OCI-LY3 (cell line): ENCODE data around the gene IMMP2L.

ENCODE experiments used
- H2AFZ ChIP-seq: fragments of 200-600, 300-600 bp; shearing (Covaris generic); 2 replicates; pipeline ENCODE4 v1.6.0; 2014; ENCODE audit warnings: antibody characterized with exemption, low read depth, low read length
- H3K27ac ChIP-seq: fragments of 200-600, 300-600 bp; sonication (generic); 2 replicates; pipeline ENCODE4 v1.5.1; 2014; ENCODE audit warnings: mild to moderate bottlenecking, low read length, moderate library complexity, mixed read lengths
- H3K27me3 ChIP-seq: fragments of 200-600, 300-600 bp; sonication (generic); 2 replicates; pipeline ENCODE4 v1.6.1; 2014; ENCODE audit warnings: low read depth, low read length, mixed read lengths
- H3K36me3 ChIP-seq: fragments of 200-600, 300-600 bp; sonication (generic); replicated peaks from 2 replicates; pipeline ENCODE3; 2014; ENCODE audit warnings: low read depth, low read length, mixed read lengths
- H3K4me1 ChIP-seq: fragments of 300-600, 200-600 bp; sonication (generic); 2 replicates; pipeline ENCODE4 v1.6.1; 2014; ENCODE audit warnings: low read length, mixed read lengths
- H3K4me2 ChIP-seq: fragments of 200-600, 300-600 bp; sonication (generic); 2 replicates; pipeline ENCODE4 v1.6.1; 2014; ENCODE audit warnings: low read length, mixed read lengths
- H3K4me3 ChIP-seq: fragments of 300-600, 200-600 bp; sonication (generic); 2 replicates; pipeline ENCODE4 v1.5.1; 2014; ENCODE audit warnings: antibody characterized with exemption, mild to moderate bottlenecking, low read length, moderate library complexity
- H3K79me2 ChIP-seq: fragments of 300-600, 200-600 bp; shearing (Covaris generic); 2 replicates; pipeline ENCODE4 v1.6.1; 2014; ENCODE audit warnings: mild to moderate bottlenecking, low read length, mixed read lengths
- H3K9ac ChIP-seq: fragments of 300-600, 200-600 bp; shearing (Covaris generic); 2 replicates; pipeline ENCODE4 v1.6.0; 2014; ENCODE audit warnings: mild to moderate bottlenecking, low read length, moderate library complexity
- H3K9me3 ChIP-seq: fragments of 200-600, 300-600 bp; shearing (Covaris generic); 2 replicates; pipeline ENCODE4 v1.6.1; 2014; ENCODE audit warnings: low read length, mixed read lengths; ENCODE audit not compliant: insufficient read depth
- H4K20me1 ChIP-seq: fragments of 200-600, 300-600 bp; sonication (generic); 2 replicates; pipeline ENCODE4 v1.6.1; 2016; ENCODE audit warnings: low read length, mixed read lengths; ENCODE audit not compliant: insufficient read depth
- EZH2phosphoT487 ChIP-seq: fragments of 200-600 bp; shearing (Covaris generic); IDR thresholded peaks from 2 replicates; pipeline ENCODE4 v1.6.1; 2018; ENCODE audit warnings: antibody characterized with exemption, mixed run types, low read depth
- TF ChIP-seq, protein P1 (sequence below): fragments of 200-600, 300-600 bp; sonication (generic); IDR thresholded peaks from 2 replicates; pipeline ENCODE4 v1.5.1; 2014; ENCODE audit warnings: antibody characterized with exemption, low read length, low read depth

Gene IMMP2L

DNA sequence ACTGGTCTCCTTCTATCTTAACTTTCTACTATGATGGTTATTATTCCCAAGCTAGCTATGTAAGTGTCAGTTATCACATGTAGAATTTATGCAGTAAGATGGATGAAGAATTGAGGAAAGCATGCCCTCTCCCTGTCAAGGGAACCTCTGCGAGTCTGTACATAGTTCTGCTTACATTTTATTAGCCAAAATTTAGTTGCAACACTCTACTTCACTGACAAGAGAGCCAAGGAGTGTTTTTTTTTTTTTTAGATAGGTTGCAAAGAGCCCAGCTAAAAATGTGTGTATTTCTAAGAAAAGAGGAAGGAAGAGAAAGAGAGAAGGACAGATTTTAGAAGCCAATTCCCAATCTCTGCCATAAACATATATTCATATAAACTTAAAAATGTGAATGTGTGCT, 829.1 kb downstream of the IMMP2L start:
- H3K9me3 ChIP-seq = no peaks in the 10 kb centered on the region
- H3K27me3 ChIP-seq = no peaks in the 10 kb centered on the region
- no peaks in the 10 kb centered on the region for H4K20me1 ChIP-seq
- no peak overlapping the region for H3K4me2 ChIP-seq
- H3K9ac ChIP-seq = no peak overlapping the region
- no peak overlapping the region for H2AFZ ChIP-seq
- H3K4me1 ChIP-seq = no peaks in the 10 kb centered on the region
- no peak for TF ChIP-seq EZH2phosphoT487
- TF ChIP-seq, protein P1, sequence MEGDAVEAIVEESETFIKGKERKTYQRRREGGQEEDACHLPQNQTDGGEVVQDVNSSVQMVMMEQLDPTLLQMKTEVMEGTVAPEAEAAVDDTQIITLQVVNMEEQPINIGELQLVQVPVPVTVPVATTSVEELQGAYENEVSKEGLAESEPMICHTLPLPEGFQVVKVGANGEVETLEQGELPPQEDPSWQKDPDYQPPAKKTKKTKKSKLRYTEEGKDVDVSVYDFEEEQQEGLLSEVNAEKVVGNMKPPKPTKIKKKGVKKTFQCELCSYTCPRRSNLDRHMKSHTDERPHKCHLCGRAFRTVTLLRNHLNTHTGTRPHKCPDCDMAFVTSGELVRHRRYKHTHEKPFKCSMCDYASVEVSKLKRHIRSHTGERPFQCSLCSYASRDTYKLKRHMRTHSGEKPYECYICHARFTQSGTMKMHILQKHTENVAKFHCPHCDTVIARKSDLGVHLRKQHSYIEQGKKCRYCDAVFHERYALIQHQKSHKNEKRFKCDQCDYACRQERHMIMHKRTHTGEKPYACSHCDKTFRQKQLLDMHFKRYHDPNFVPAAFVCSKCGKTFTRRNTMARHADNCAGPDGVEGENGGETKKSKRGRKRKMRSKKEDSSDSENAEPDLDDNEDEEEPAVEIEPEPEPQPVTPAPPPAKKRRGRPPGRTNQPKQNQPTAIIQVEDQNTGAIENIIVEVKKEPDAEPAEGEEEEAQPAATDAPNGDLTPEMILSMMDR = no peak
- no peak overlapping the region for H3K4me3 ChIP-seq
- no peaks in the 10 kb centered on the region for H3K79me2 ChIP-seq
- H3K27ac ChIP-seq = no peak overlapping the region
- H3K36me3 ChIP-seq = no peaks in the 10 kb centered on the region

DNA sequence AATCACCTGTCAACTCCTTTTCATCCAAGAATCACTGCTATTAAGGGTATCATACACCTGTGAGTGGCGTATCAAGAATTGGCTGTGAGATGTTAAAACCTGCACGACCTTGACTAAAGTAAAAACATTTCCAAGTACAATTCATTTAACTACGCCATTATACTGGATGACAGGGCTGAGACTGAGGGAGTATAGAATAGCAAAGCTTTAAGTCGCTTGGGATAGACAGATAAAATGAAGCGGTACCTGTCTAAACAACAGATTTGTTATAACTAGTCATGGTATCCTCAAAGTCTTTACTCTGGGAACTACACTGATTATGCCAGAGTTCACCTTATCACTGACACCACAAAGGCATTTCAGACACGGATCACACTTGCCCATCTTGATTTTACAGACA, 837.5 kb downstream of the IMMP2L start:
- no peak overlapping the region for H3K4me3 ChIP-seq
- H4K20me1 ChIP-seq = no peaks in the 10 kb centered on the region
- no peak for TF ChIP-seq EZH2phosphoT487
- TF ChIP-seq, protein P1 = no peak
- no peaks in the 10 kb centered on the region for H3K36me3 ChIP-seq
- no peaks in the 10 kb centered on the region for H3K27me3 ChIP-seq
- H2AFZ ChIP-seq = no peak overlapping the region
- H3K27ac ChIP-seq = no peak overlapping the region
- H3K79me2 ChIP-seq = no peaks in the 10 kb centered on the region
- H3K9me3 ChIP-seq = no peaks in the 10 kb centered on the region
- H3K4me2 ChIP-seq = no peak overlapping the region
- no peak overlapping the region for H3K9ac ChIP-seq
- no peaks in the 10 kb centered on the region for H3K4me1 ChIP-seq

DNA sequence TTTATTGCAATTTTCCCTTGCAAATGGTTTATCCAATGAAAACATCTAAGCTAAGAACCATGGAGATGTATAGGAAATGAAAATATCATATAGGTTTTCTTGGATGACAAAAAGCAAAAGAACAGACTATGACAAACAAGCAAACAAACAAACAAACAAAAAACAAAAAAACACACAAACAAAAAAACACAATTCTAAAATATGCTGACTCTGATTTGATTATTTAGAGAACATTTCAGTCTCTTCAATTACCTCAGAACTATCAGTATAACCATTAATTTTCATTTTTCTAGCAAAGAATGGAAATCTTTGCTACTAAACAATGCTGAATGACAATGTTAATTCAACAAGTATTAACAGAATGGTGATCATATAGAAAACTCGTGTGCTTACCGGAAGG, 840.9 kb downstream of the IMMP2L start:
- Histone ChIP-seq H3K4me3 (no peak overlapping the region), H3K9ac (no peak overlapping the region), H3K79me2 (no peaks in the 10 kb centered on the region), H3K9me3 (no peaks in the 10 kb centered on the region), H3K36me3 (no peaks in the 10 kb centered on the region), H3K4me1 (no peaks in the 10 kb centered on the region), H2AFZ (no peak overlapping the region), H4K20me1 (no peaks in the 10 kb centered on the region), H3K4me2 (no peak overlapping the region), H3K27ac (no peak overlapping the region), H3K27me3 (no peaks in the 10 kb centered on the region)
- TF ChIP-seq, protein P1 = no peak
- TF ChIP-seq EZH2phosphoT487 = no peak

DNA sequence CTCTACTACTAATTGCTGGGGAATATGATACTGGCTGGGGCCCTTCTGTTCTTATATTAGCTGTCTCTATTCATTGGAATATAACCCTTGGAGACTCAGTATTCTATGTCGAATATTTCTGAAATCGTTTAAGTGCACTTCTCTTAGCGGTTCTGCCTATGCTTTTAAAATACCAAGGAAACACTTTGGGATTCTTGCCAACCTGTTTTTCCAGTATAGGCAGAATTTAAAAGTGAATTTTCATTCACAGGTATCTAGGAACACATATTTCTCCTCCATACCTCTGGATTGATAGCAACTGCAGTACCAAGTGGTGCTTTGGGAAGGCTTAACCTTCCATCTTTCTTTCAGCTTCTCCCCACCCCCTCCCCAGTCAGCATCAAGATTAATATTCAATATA, 841.7 kb downstream of the IMMP2L start:
- TF ChIP-seq, protein P1 = no peak
- no peak for TF ChIP-seq EZH2phosphoT487
- Histone ChIP-seq H4K20me1 (no peaks in the 10 kb centered on the region), H3K9me3 (no peaks in the 10 kb centered on the region), H3K4me3 (no peak overlapping the region), H3K27ac (no peak overlapping the region), H3K79me2 (no peaks in the 10 kb centered on the region), H3K27me3 (no peaks in the 10 kb centered on the region), H3K4me1 (no peaks in the 10 kb centered on the region), H3K4me2 (no peak overlapping the region), H2AFZ (no peak overlapping the region), H3K36me3 (no peaks in the 10 kb centered on the region), H3K9ac (no peak overlapping the region)
